ENCODE results near the gene NID1.
"Not testable (repeated sequence)": the region's sequence is repeated elsewhere in the genome, so short reads cannot be mapped to it uniquely, and the experiment has no call there.

NID1 gene

DNA sequence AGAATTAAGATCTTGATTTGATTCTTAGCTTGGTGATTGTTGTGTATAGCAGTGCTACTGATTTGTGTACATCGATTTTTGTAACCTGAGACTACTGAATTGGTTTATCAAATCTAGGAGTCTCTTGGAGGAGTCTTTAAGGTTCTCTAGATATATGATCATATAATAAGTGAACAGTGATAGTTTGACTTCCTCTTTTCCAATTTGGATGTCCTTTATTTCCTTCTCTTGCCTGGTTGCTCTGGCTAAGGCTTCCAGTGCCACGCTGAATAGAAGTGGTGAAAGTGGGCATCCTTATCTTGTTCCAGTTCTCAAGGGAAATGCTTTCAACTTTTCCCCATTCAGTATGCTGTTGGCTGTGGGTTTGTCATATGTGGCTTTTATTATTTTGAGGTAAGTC is 136.7 kb downstream of the NID1 start:
- no peak for DNase-seq (ENCODE audit: low read depth)
- no peak overlapping the region for H3K4me3 ChIP-seq (ENCODE audit: low read depth, low read length)
- TF ChIP-seq POLR2A (IDR thresholded peaks at IDR 0.05; ENCODE audit: extremely low read depth, insufficient read length) (no peak), MYC (IDR thresholded peaks at IDR 0.05; ENCODE audit: low read depth, low read length) (no peak), MAX (IDR thresholded peaks at IDR 0.05; ENCODE audit: low read depth, low read length) (no peak)
- TF ChIP-seq, protein P1, sequence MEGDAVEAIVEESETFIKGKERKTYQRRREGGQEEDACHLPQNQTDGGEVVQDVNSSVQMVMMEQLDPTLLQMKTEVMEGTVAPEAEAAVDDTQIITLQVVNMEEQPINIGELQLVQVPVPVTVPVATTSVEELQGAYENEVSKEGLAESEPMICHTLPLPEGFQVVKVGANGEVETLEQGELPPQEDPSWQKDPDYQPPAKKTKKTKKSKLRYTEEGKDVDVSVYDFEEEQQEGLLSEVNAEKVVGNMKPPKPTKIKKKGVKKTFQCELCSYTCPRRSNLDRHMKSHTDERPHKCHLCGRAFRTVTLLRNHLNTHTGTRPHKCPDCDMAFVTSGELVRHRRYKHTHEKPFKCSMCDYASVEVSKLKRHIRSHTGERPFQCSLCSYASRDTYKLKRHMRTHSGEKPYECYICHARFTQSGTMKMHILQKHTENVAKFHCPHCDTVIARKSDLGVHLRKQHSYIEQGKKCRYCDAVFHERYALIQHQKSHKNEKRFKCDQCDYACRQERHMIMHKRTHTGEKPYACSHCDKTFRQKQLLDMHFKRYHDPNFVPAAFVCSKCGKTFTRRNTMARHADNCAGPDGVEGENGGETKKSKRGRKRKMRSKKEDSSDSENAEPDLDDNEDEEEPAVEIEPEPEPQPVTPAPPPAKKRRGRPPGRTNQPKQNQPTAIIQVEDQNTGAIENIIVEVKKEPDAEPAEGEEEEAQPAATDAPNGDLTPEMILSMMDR (IDR thresholded peaks at IDR 0.05; ENCODE audit: low read depth, low read length) = no peak

DNA sequence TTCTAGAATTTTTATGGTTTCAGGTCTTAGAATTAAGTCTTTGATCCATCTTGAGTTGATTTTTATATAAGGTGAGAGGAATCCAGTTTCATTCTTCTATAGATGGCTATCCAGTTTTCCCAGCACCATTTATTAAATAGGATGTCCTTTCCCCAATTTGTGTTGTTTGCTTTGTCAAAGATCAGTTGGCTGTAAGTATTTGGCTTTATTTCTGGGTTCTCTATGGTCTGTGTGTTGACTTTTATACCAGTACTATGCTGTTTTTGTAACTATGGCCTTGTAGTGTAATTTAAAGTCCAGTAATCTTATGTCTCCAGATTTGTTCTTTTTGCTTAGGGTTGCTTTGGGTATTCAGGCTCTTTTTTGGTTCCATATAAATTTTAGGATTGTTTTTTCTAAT is 137.3 kb downstream of the NID1 start:
- not testable (repeated sequence) for H3K4me3 ChIP-seq (ENCODE audit: low read depth, low read length)

More for the DNA sequence above, 137.3 kb downstream of the NID1 start:
- DNase-seq (ENCODE audit: low read depth) = not testable (repeated sequence)
